ENCODE measurements around the gene CNIH2. TPM values are rescaled to one million over a fixed set of nuclear protein-coding genes. Genes with fewer than 3 reads are reported as not detected.

CNIH2 gene
- total and polyA plus RNA-seq, 9 of the 15 experiments (the other 6 are each of a cell fraction or from before 2014, with no cell fraction given) = 0.26 to 0.89 (median 0.40) TPM; not detected in 4

DNA sequence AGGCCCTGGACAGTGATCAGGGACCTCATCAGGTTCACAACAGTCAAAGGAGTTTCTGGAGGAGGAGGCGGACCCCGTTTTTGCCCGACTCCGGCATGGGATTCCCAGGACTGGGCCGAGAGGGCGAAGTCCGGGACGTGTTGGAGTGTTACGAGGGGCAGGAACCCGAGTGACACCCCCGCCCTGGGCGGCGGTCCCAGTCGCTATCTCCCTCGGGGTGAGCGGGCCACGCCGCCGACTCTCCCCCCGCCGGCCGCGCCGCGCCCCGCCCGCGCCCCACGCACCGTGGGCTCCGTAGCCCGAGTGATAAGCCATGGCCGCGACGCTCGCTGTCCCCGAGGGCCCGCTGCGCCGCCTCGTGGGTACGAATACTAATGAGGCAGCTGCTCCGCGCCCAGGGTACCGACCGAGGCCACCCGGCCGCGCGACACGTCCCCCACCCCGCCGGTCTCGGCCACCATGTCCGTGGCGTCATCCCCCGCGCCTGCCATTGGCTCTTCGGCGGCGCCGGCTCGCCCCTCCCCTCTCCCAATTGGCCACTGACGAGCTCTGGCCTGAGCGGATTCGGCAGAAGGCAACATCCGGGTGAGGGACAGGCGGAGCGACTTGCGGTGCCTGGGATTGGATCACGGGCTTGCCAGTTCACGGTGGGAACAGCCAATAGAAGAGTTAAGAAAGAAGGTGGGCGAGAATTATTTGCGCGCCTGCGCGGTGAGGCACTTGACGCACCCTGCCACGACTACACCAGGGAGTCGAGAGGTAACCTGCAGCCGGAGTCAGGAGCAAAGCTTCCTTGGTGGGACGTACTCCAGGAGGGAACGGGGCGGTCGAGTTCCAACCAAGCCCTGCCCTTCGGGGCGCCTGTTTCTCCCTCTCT is 10.9 kb downstream of the CNIH2 start, which contains the start of gene YIF1A (continued):
- TF ChIP-seq THRA (IDR thresholded peaks at IDR 0.05) (no peak), KAT2B (IDR thresholded peaks at IDR 0.05; ENCODE audit: low read depth, low read length) (no peak), KLF16 (IDR thresholded peaks at IDR 0.05) (no peak), MTA1 (IDR thresholded peaks at IDR 0.05; ENCODE audit: borderline replicate concordance) (no peak), ZZZ3 (IDR thresholded peaks at IDR 0.05) (no peak), COPS2 (conservative IDR thresholded peaks at IDR 0.05) (no peak), FUS (optimal IDR thresholded peaks at IDR 0.05; ENCODE audit: low read depth, low read length) (no peak), AFF4 (CRISPR knock-in tag; IDR thresholded peaks at IDR 0.05) (no peak), NR2C1 (IDR thresholded peaks at IDR 0.05) (no peak), NR2C1 (tag; IDR thresholded peaks at IDR 0.05) (no peak), STAT5A (IDR thresholded peaks at IDR 0.05; ENCODE audit: borderline replicate concordance, low read length) (no peak), ZNF324 (CRISPR knock-in tag; IDR thresholded peaks at IDR 0.05) (no peak), PCBP1 (IDR thresholded peaks at IDR 0.05; ENCODE audit: low read depth, low read length, poor library complexity, severe bottlenecking) (no peak), ZNF717 (CRISPR knock-in tag; IDR thresholded peaks at IDR 0.05) (no peak), RBM15 (IDR thresholded peaks at IDR 0.05; ENCODE audit: insufficient read depth, low read length) (no peak), E4F1 (CRISPR knock-in tag; IDR thresholded peaks at IDR 0.05; ENCODE audit: borderline replicate concordance) (no peak), NCOA4 (IDR thresholded peaks at IDR 0.05; ENCODE audit: partially characterized antibody) (no peak)
- TF ChIP-seq, protein P1, sequence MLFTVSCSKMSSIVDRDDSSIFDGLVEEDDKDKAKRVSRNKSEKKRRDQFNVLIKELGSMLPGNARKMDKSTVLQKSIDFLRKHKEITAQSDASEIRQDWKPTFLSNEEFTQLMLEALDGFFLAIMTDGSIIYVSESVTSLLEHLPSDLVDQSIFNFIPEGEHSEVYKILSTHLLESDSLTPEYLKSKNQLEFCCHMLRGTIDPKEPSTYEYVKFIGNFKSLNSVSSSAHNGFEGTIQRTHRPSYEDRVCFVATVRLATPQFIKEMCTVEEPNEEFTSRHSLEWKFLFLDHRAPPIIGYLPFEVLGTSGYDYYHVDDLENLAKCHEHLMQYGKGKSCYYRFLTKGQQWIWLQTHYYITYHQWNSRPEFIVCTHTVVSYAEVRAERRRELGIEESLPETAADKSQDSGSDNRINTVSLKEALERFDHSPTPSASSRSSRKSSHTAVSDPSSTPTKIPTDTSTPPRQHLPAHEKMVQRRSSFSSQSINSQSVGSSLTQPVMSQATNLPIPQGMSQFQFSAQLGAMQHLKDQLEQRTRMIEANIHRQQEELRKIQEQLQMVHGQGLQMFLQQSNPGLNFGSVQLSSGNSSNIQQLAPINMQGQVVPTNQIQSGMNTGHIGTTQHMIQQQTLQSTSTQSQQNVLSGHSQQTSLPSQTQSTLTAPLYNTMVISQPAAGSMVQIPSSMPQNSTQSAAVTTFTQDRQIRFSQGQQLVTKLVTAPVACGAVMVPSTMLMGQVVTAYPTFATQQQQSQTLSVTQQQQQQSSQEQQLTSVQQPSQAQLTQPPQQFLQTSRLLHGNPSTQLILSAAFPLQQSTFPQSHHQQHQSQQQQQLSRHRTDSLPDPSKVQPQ (CRISPR knock-in tag; IDR thresholded peaks at IDR 0.05; ENCODE audit: borderline replicate concordance) = no peak

Measured in K562 (cell line).